Fibroblast of lung (primary cell): ENCODE results near the gene BLOC1S3. TPM values are rescaled to one million over a fixed set of nuclear protein-coding genes. Genes with fewer than 3 reads are reported as not detected.

Source experiments
- DNase-seq, 2 donors: peaks; one replicate each; pipeline versions ENCODE4 v3.0.0 to v3.0.0-alpha.2; 2010; ENCODE audit warnings: low read depth in 2 of 2
- H2AFZ ChIP-seq: 2 replicates; pipeline ENCODE4 v1.5.1; 2012; ENCODE audit warnings: low read length, control low read depth, inconsistent platforms
- H3K27ac ChIP-seq: 2 replicates; pipeline ENCODE4 v1.5.1; 2011; ENCODE audit warnings: low read length, control low read depth; ENCODE audit not compliant: insufficient read depth
- H3K27me3 ChIP-seq: 2 replicates; pipeline ENCODE4 v1.5.1; 2011; ENCODE audit warnings: mild to moderate bottlenecking, low read length; ENCODE audit not compliant: control insufficient read depth, insufficient read depth
- H3K36me3 ChIP-seq: 2 replicates; pipeline ENCODE4 v1.5.1; 2011; ENCODE audit warnings: low read length; ENCODE audit not compliant: control insufficient read depth, insufficient read depth
- H3K4me1 ChIP-seq: 2 replicates; pipeline ENCODE4 v1.5.1; 2011; ENCODE audit warnings: low read length; ENCODE audit not compliant: control insufficient read depth, insufficient read depth; ENCODE audit errors: extremely low read depth
- H3K4me2 ChIP-seq: 2 replicates; pipeline ENCODE4 v1.5.1; 2011; ENCODE audit warnings: low read length, control low read depth; ENCODE audit not compliant: insufficient read depth; ENCODE audit errors: extremely low read depth
- H3K4me3 ChIP-seq, 4 experiments: fragments of 200-600 bp in 1 of 4; sonication (generic) in 1 of 4; replicated peaks in 1 of 4; 2 replicates each; pipeline ENCODE4 v1.5.1; 2011 to 2016; ENCODE audit warnings: low read length in 4 of 4, low read depth in 3 of 4, mild to moderate bottlenecking in 3 of 4, control low read depth in 2 of 4, inconsistent platforms in 1 of 4, mixed read lengths in 1 of 4; ENCODE audit not compliant: insufficient read depth in 1 of 4; ENCODE audit errors: control extremely low read depth in 1 of 4
- H3K79me2 ChIP-seq: 2 replicates; pipeline ENCODE4 v1.5.1; 2012; ENCODE audit warnings: mild to moderate bottlenecking, low read length, inconsistent platforms; ENCODE audit not compliant: control insufficient read depth, insufficient read depth
- H3K9ac ChIP-seq: 2 replicates; pipeline ENCODE4 v1.5.1; 2011; ENCODE audit warnings: mild to moderate bottlenecking, low read length, control low read depth; ENCODE audit not compliant: insufficient read depth
- H3K9me3 ChIP-seq: 2 replicates; pipeline ENCODE4 v1.5.1; 2012; ENCODE audit warnings: low read depth, low read length; ENCODE audit not compliant: control insufficient read depth, insufficient read depth
- H4K20me1 ChIP-seq: 2 replicates; pipeline ENCODE4 v1.5.1; 2011; ENCODE audit warnings: low read length; ENCODE audit not compliant: control insufficient read depth, insufficient read depth; ENCODE audit errors: extremely low read depth
- EZH2 ChIP-seq: IDR thresholded peaks from 2 replicates; pipeline ENCODE4 v1.5.1; 2012; ENCODE audit warnings: low read length, control low read depth, mild to moderate bottlenecking; ENCODE audit errors: missing control alignments
- polyA plus RNA-seq, 2 donors: library from polyadenylated mRNA; depleted of rRNA in 1 of 2; stranded (reverse) in 1 of 2; unstranded in 1 of 2; fragments of >200 nt; gene quantifications; 2 replicates each; pipeline ENCODE4 v1.2.1, GENCODE V29; 2011 to 2012; ENCODE audit warnings: missing spikeins in 1 of 2
- total RNA-seq: library from RNA; depleted of rRNA; stranded (reverse); fragments of >200 nt; gene quantifications from 2 replicates; pipeline ENCODE4 v1.2.1, GENCODE V29; 2014
- TF ChIP-seq, protein P1 (sequence below), 2 donors: IDR thresholded peaks in 1 of 2; conservative IDR thresholded peaks in 1 of 2; 1 replicate in 1 of 2; 2 replicates in 1 of 2; pipeline ENCODE4 v1.5.1; 2011 to 2012; ENCODE audit warnings: low read length in 2 of 2, control low read depth in 1 of 2, inconsistent platforms in 1 of 2, low read depth in 1 of 2, mild to moderate bottlenecking in 1 of 2

BLOC1S3 gene
- total and polyA plus RNA-seq, 2 donors (not counting 1 experiment from before 2014, with no cell fraction given): 3.8 to 5.6 TPM

DNA sequence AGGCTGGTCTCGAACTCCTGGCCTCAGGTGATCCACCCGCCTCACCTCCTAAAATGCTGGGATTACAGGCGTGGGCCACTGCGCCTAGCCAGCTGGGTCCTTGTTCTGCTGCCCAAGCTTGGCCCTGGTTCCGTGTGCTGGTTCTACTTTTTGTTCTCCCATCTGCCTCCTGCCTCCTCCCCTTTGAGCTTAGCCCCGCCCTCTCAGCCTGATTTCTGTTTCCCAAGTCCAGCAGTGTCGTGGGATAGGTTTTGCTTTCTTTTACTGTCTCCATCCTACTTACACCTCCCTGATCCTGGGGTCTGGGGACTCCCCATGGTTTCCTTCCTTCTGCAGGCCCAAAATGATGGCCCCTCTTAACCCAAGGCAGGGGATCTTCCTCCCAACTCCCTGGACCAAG is 2.4 kb downstream of the BLOC1S3 start:
- H3K9me3 ChIP-seq: no peaks in the 10 kb centered on the region
- H3K27me3 ChIP-seq: no peaks in the 10 kb centered on the region
- peaks cover 3% of the 10 kb centered on the region for H3K4me1 ChIP-seq
- H3K27ac ChIP-seq: no peak overlapping the region
- H3K79me2 ChIP-seq: peaks cover 11% of the 10 kb centered on the region
- DNase-seq: no peak
- peak overlapping the region in 1 of 4 experiments; percentile 10 for H3K4me3 ChIP-seq
- H3K9ac ChIP-seq: no peak overlapping the region
- H4K20me1 ChIP-seq: no peaks in the 10 kb centered on the region
- H3K36me3 ChIP-seq: no peaks in the 10 kb centered on the region
- H2AFZ ChIP-seq: no peak overlapping the region
- no peak overlapping the region for H3K4me2 ChIP-seq
- TF ChIP-seq EZH2: no peak
- TF ChIP-seq, protein P1, sequence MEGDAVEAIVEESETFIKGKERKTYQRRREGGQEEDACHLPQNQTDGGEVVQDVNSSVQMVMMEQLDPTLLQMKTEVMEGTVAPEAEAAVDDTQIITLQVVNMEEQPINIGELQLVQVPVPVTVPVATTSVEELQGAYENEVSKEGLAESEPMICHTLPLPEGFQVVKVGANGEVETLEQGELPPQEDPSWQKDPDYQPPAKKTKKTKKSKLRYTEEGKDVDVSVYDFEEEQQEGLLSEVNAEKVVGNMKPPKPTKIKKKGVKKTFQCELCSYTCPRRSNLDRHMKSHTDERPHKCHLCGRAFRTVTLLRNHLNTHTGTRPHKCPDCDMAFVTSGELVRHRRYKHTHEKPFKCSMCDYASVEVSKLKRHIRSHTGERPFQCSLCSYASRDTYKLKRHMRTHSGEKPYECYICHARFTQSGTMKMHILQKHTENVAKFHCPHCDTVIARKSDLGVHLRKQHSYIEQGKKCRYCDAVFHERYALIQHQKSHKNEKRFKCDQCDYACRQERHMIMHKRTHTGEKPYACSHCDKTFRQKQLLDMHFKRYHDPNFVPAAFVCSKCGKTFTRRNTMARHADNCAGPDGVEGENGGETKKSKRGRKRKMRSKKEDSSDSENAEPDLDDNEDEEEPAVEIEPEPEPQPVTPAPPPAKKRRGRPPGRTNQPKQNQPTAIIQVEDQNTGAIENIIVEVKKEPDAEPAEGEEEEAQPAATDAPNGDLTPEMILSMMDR (conservative IDR thresholded peaks at IDR 0.05 in 1 of 2, IDR thresholded peaks at IDR 0.05 in 1 of 2; ENCODE audit: low read depth in 1 of 2, low read length in 2 of 2): no peak

DNA sequence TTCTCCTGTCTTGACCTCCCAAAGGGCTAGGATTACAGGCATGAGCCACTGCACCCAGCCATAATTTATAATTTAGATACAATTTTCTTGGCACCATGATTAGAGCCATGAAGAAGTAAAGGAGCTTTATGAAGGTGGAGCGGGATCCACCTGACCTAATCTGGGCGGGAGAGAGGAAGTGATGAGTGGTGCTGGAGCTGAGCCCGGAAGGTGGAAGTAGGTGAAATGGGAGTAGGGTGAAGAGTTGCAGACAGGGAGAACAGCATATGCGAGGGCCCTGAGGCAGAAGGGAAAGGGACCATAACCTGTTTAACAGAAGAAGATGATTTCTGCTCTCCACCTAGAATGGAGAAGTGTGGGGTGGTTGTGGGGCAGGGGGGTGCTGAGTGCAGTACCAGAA is 4.2 kb downstream of the BLOC1S3 start:
- Histone ChIP-seq H3K27ac (no peak overlapping the region), H3K4me3 (no peak overlapping the region), H3K9me3 (no peaks in the 10 kb centered on the region), H3K4me1 (peaks cover 3% of the 10 kb centered on the region), H4K20me1 (no peaks in the 10 kb centered on the region), H3K4me2 (no peak overlapping the region), H3K27me3 (no peaks in the 10 kb centered on the region), H3K79me2 (peaks cover 11% of the 10 kb centered on the region), H2AFZ (no peak overlapping the region), H3K9ac (no peak overlapping the region), H3K36me3 (no peaks in the 10 kb centered on the region)
- no peak for TF ChIP-seq EZH2
- TF ChIP-seq, protein P1 (conservative IDR thresholded peaks at IDR 0.05 in 1 of 2, IDR thresholded peaks at IDR 0.05 in 1 of 2; ENCODE audit: low read depth in 1 of 2, low read length in 2 of 2): no peak
- DNase-seq: no peak

DNA sequence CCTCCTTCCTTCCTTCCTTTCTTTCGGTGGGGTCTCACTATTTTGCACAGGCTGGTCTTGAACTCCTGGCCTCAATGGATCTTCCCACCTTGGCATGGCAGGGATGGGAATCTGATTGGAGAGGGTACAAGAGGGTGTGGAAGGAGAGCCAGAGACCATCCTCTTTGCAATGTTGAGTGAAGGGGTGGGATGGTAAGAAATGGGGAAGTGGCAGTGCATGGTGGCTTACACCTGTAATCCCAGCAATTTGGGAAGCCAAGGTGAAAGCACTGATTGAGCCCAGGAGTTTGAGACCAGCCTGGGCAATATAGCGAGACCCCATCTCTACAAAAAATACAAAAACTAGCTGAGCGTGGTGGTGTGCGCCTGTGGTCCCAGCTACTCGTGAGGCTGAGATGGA is 5.5 kb downstream of the BLOC1S3 start:
- no peak for TF ChIP-seq EZH2
- TF ChIP-seq, protein P1 (conservative IDR thresholded peaks at IDR 0.05 in 1 of 2, IDR thresholded peaks at IDR 0.05 in 1 of 2; ENCODE audit: low read depth in 1 of 2, low read length in 2 of 2): no peak

More for the DNA sequence above, 5.5 kb downstream of the BLOC1S3 start:
- Histone ChIP-seq H3K9ac (no peak overlapping the region), H4K20me1 (no peaks in the 10 kb centered on the region), H3K4me3 (no peak overlapping the region), H3K27ac (no peak overlapping the region), H3K4me1 (peaks cover 3% of the 10 kb centered on the region), H3K79me2 (peaks cover 11% of the 10 kb centered on the region), H3K4me2 (no peak overlapping the region), H3K27me3 (no peaks in the 10 kb centered on the region), H3K36me3 (no peaks in the 10 kb centered on the region), H3K9me3 (no peaks in the 10 kb centered on the region), H2AFZ (no peak overlapping the region)
- no peak for DNase-seq
